IPS-18a (cell line): ENCODE data around the gene SWSAP1.

ENCODE experiments used
- H3K27ac ChIP-seq: one replicate; pipeline ENCODE4 v1.5.1; 2013; ENCODE audit warnings: low read length
- H3K27me3 ChIP-seq: one replicate; pipeline ENCODE4 v1.6.1; 2013; ENCODE audit warnings: mild to moderate bottlenecking, low read length; ENCODE audit not compliant: control insufficient read depth, insufficient read depth
- H3K36me3 ChIP-seq: one replicate; pipeline ENCODE4 v1.6.1; 2013; ENCODE audit warnings: low read depth, low read length; ENCODE audit not compliant: control insufficient read depth
- H3K4me1 ChIP-seq: one replicate; pipeline ENCODE4 v1.6.1; 2013; ENCODE audit warnings: low read depth, low read length; ENCODE audit not compliant: control insufficient read depth
- H3K4me3 ChIP-seq: one replicate; pipeline ENCODE4 v1.5.1; 2013; ENCODE audit warnings: low read length
- H3K9ac ChIP-seq: one replicate; pipeline ENCODE4 v1.6.1; 2013; ENCODE audit warnings: mild to moderate bottlenecking, low read length, moderate library complexity
- H3K9me3 ChIP-seq: one replicate; pipeline ENCODE4 v1.6.1; 2013; ENCODE audit warnings: low read depth, low read length; ENCODE audit not compliant: control insufficient read depth

SWSAP1 gene

GRCh38 chr19:11421371-11422098 lies 47.1 kb downstream of the SWSAP1 start:
- no peaks in the 10 kb centered on the region for H3K9me3 ChIP-seq
- peak overlapping the region; percentile 21 for H3K9ac ChIP-seq
- peak overlapping the region; percentile 61 for H3K4me3 ChIP-seq
- H3K4me1 ChIP-seq = peaks cover 3% of the 10 kb centered on the region
- no peaks in the 10 kb centered on the region for H3K36me3 ChIP-seq
- no peak overlapping the region for H3K27ac ChIP-seq
- H3K27me3 ChIP-seq = peaks cover 42% of the 10 kb centered on the region

GRCh38 chr19:11422163-11423065 lies 47.9 kb downstream of the SWSAP1 start:
- Histone ChIP-seq H3K9ac (no peak overlapping the region), H3K4me1 (peaks cover 3% of the 10 kb centered on the region), H3K27me3 (peaks cover 42% of the 10 kb centered on the region), H3K9me3 (no peaks in the 10 kb centered on the region), H3K4me3 (peak overlapping the region; percentile 61), H3K27ac (no peak overlapping the region), H3K36me3 (no peaks in the 10 kb centered on the region)

- Histone ChIP-seq H3K4me3 (no peak overlapping the region), H3K9ac (no peak overlapping the region), H3K27ac (no peak overlapping the region), H3K4me1 (peaks cover 3% of the 10 kb centered on the region), H3K9me3 (no peaks in the 10 kb centered on the region), H3K36me3 (no peaks in the 10 kb centered on the region), H3K27me3 (peaks cover 42% of the 10 kb centered on the region)
Measured at GRCh38 chr19:11423164-11423790, 48.8 kb downstream of the SWSAP1 start.

GRCh38 chr19:11423791-11424181 lies 49.3 kb downstream of the SWSAP1 start:
- Histone ChIP-seq H3K4me3 (no peak overlapping the region), H3K9me3 (no peaks in the 10 kb centered on the region), H3K36me3 (no peaks in the 10 kb centered on the region), H3K27me3 (peaks cover 39% of the 10 kb centered on the region), H3K9ac (no peak overlapping the region), H3K27ac (no peak overlapping the region), H3K4me1 (peaks cover 3% of the 10 kb centered on the region)
